ENCODE data around the gene PAN3. TPM values are rescaled to one million over a fixed set of nuclear protein-coding genes. Genes with fewer than 3 reads are reported as not detected.

The PAN3 gene
- total RNA-seq, 4 donors from 2014 or later, result 41.7 to 68.3 (median 42.2) TPM

- 56% methylated on average over 2 of the region's 2 CpGs for WGBS
- Histone ChIP-seq H3K27ac (no peak overlapping the region), H3K36me3 (peaks cover 7% of the 10 kb centered on the region), H3K27me3 (no peaks in the 10 kb centered on the region), H3K9me3 (no peaks in the 10 kb centered on the region), H3K4me1 (peaks cover 5% of the 10 kb centered on the region), H3K4me3 (no peak overlapping the region)
- no peak for TF ChIP-seq EP300 (IDR thresholded peaks at IDR 0.05)
- DNase-seq (ENCODE audit: low spot score in 2 of 2), result no peak
These were observed 46.9 kb downstream of the PAN3 start for GRCh38 chr13:28185256-28185655.

GRCh38 chr13:28199089-28199488 is 60.7 kb downstream of the PAN3 start:
- H3K36me3 ChIP-seq, result peaks cover 25% of the 10 kb centered on the region
- H3K9me3 ChIP-seq, result no peaks in the 10 kb centered on the region
- TF ChIP-seq POLR2AphosphoS5 (IDR thresholded peaks at IDR 0.05), result no peak
- WGBS, result 87% methylated on average over 3 of the region's 3 CpGs
- no peak overlapping the region for H3K4me3 ChIP-seq
- H3K27me3 ChIP-seq, result no peaks in the 10 kb centered on the region
- no peaks in the 10 kb centered on the region for H3K4me1 ChIP-seq
- no peak for DNase-seq (ENCODE audit: low spot score in 2 of 2)
- H3K27ac ChIP-seq, result no peak overlapping the region

- peaks cover 13% of the 10 kb centered on the region for H3K36me3 ChIP-seq
- 97% methylated on average over 5 of the region's 5 CpGs for WGBS
- H3K9me3 ChIP-seq, result no peaks in the 10 kb centered on the region
- TF ChIP-seq CTCF (IDR thresholded peaks at IDR 0.05) (no peak), POLR2A (IDR thresholded peaks at IDR 0.05) (no peak), POLR2AphosphoS5 (IDR thresholded peaks at IDR 0.05) (no peak), EP300 (IDR thresholded peaks at IDR 0.05) (no peak)
- no peaks in the 10 kb centered on the region for H3K27me3 ChIP-seq
- H3K4me1 ChIP-seq, result no peaks in the 10 kb centered on the region
- H3K27ac ChIP-seq, result no peak overlapping the region
- no peak for DNase-seq (ENCODE audit: low spot score in 2 of 2)
- no peak overlapping the region for H3K4me3 ChIP-seq
These were observed 65.7 kb downstream of the PAN3 start for GRCh38 chr13:28204043-28204442.

GRCh38 chr13:28204690-28205443 is 66.5 kb downstream of the PAN3 start:
- 88% methylated on average over 5 of the region's 5 CpGs for WGBS
- no peak for TF ChIP-seq CTCF (IDR thresholded peaks at IDR 0.05)
- no peak for TF ChIP-seq EP300 (IDR thresholded peaks at IDR 0.05)
- no peak for TF ChIP-seq POLR2A (IDR thresholded peaks at IDR 0.05)
- no peak for TF ChIP-seq POLR2AphosphoS5 (IDR thresholded peaks at IDR 0.05)
- H3K36me3 ChIP-seq, result peaks cover 13% of the 10 kb centered on the region
- H3K4me3 ChIP-seq, result no peak overlapping the region
- H3K9me3 ChIP-seq, result no peaks in the 10 kb centered on the region
- DNase-seq (ENCODE audit: low spot score in 2 of 2), result no peak
- no peaks in the 10 kb centered on the region for H3K4me1 ChIP-seq
- H3K27me3 ChIP-seq, result no peaks in the 10 kb centered on the region
- H3K27ac ChIP-seq, result no peak overlapping the region

- TF ChIP-seq CTCF (IDR thresholded peaks at IDR 0.05), result no peak
- TF ChIP-seq POLR2A (IDR thresholded peaks at IDR 0.05), result no peak
- no peak for TF ChIP-seq EP300 (IDR thresholded peaks at IDR 0.05)
- no peak for TF ChIP-seq POLR2AphosphoS5 (IDR thresholded peaks at IDR 0.05)
- no peaks in the 10 kb centered on the region for H3K9me3 ChIP-seq
- H3K27ac ChIP-seq, result no peak overlapping the region
- H3K4me1 ChIP-seq, result no peaks in the 10 kb centered on the region
- H3K27me3 ChIP-seq, result no peaks in the 10 kb centered on the region
- 90% methylated on average over 4 of the region's 4 CpGs for WGBS
- DNase-seq (ENCODE audit: low spot score in 2 of 2), result no peak
- no peak overlapping the region for H3K4me3 ChIP-seq
- peaks cover 14% of the 10 kb centered on the region for H3K36me3 ChIP-seq
These were observed 80.3 kb downstream of the PAN3 start for GRCh38 chr13:28218679-28219078.

- H3K9me3 ChIP-seq, result no peaks in the 10 kb centered on the region
- no peak overlapping the region for H3K4me3 ChIP-seq
- DNase-seq (ENCODE audit: low spot score in 2 of 2), result no peak
- TF ChIP-seq POLR2A (IDR thresholded peaks at IDR 0.05) (no peak), EP300 (IDR thresholded peaks at IDR 0.05) (no peak), CTCF (IDR thresholded peaks at IDR 0.05) (no peak), POLR2AphosphoS5 (IDR thresholded peaks at IDR 0.05) (no peak)
- H3K36me3 ChIP-seq, result peaks cover 11% of the 10 kb centered on the region
- no peak overlapping the region for H3K27ac ChIP-seq
- WGBS, result 98% methylated on average over 4 of the region's 4 CpGs
- no peaks in the 10 kb centered on the region for H3K27me3 ChIP-seq
- H3K4me1 ChIP-seq, result no peaks in the 10 kb centered on the region
These were observed 81.2 kb downstream of the PAN3 start for GRCh38 chr13:28219408-28220099.
